Subcutaneous abdominal adipose tissue (tissue), 5 donors: ENCODE data around the gene FOS.
"Not testable (repeated sequence)": the region's sequence is repeated elsewhere in the genome, so short reads cannot be mapped to it uniquely, and the experiment has no call there.

Experiments
- H3K27ac ChIP-seq: one replicate; pipeline ENCODE4 v1.7.0; 2013; ENCODE audit warnings: low read depth, mild to moderate bottlenecking, inconsistent platforms, low read length, moderate library complexity
- H3K27me3 ChIP-seq, 5 donors: one replicate each; pipeline ENCODE4 v1.7.0; 2013; ENCODE audit warnings: low read length in 5 of 5, inconsistent platforms in 1 of 5; ENCODE audit not compliant: control insufficient read depth in 5 of 5, insufficient read depth in 4 of 5
- H3K36me3 ChIP-seq, 5 donors: one replicate each; pipeline ENCODE4 v1.7.0; 2013; ENCODE audit warnings: low read length in 5 of 5; ENCODE audit not compliant: control insufficient read depth in 5 of 5, insufficient read depth in 5 of 5
- H3K4me1 ChIP-seq, 5 donors: one replicate each; pipeline ENCODE4 v1.7.0; 2013; ENCODE audit warnings: low read length in 5 of 5, mild to moderate bottlenecking in 3 of 5, moderate library complexity in 1 of 5; ENCODE audit not compliant: control insufficient read depth in 5 of 5, insufficient read depth in 5 of 5
- H3K4me3 ChIP-seq, 5 donors: one replicate each; pipeline ENCODE4 v1.7.0; 2013; ENCODE audit warnings: low read length in 5 of 5, low read depth in 1 of 5
- H3K9ac ChIP-seq, 5 donors: one replicate each; pipeline ENCODE4 v1.7.0; 2013; ENCODE audit warnings: low read length in 5 of 5, mild to moderate bottlenecking in 4 of 5, moderate library complexity in 3 of 5
- H3K9me3 ChIP-seq, 5 donors: one replicate each; pipeline ENCODE4 v1.7.0; 2013; ENCODE audit warnings: low read length in 5 of 5; ENCODE audit not compliant: control insufficient read depth in 5 of 5
- donor health status: healthy.
- donor health status: healthy.
- donor health status: healthy.
- donor health status: healthy.
- donor health status: healthy.

FOS gene

GRCh38 chr14:75282170-75282554 lies 3.5 kb downstream of the FOS start:
- peak overlapping the region in 1 of 5 donors; percentile 79 for H3K9ac ChIP-seq
- H3K36me3 ChIP-seq = peaks cover 3 to 29% (median 28%) of the 10 kb centered on the region in 5 donors
- no peak overlapping the region for H3K27ac ChIP-seq
- H3K27me3 ChIP-seq = peaks cover 0 to 5% (median 0%) of the 10 kb centered on the region in 5 donors
- H3K4me3 ChIP-seq = peak overlapping the region; percentile 98 to 100 (median 99)
- no peaks in the 10 kb centered on the region for H3K9me3 ChIP-seq
- H3K4me1 ChIP-seq = peaks cover 6 to 44% (median 26%) of the 10 kb centered on the region in 5 donors

GRCh38 chr14:75282555-75283161 lies 4.0 kb downstream of the FOS start:
- Histone ChIP-seq H3K9ac (peak overlapping the region in 1 of 5 donors; percentile 79), H3K4me3 (peak overlapping the region; percentile 98 to 100 (median 99)), H3K4me1 (peaks cover 6 to 42% (median 25%) of the 10 kb centered on the region in 5 donors), H3K36me3 (peaks cover 3 to 29% (median 28%) of the 10 kb centered on the region in 5 donors)
- H3K27me3 ChIP-seq, H3K9me3 ChIP-seq, H3K27ac ChIP-seq: not testable (repeated sequence)

- Histone ChIP-seq H3K27ac (no peak overlapping the region), H3K4me1 (peaks cover 6 to 45% (median 28%) of the 10 kb centered on the region in 5 donors), H3K4me3 (peak overlapping the region in 2 of 5 donors; percentile 22 to 47)
These were observed 4.7 kb downstream of the FOS start for GRCh38 chr14:75283162-75283832.

DNA sequence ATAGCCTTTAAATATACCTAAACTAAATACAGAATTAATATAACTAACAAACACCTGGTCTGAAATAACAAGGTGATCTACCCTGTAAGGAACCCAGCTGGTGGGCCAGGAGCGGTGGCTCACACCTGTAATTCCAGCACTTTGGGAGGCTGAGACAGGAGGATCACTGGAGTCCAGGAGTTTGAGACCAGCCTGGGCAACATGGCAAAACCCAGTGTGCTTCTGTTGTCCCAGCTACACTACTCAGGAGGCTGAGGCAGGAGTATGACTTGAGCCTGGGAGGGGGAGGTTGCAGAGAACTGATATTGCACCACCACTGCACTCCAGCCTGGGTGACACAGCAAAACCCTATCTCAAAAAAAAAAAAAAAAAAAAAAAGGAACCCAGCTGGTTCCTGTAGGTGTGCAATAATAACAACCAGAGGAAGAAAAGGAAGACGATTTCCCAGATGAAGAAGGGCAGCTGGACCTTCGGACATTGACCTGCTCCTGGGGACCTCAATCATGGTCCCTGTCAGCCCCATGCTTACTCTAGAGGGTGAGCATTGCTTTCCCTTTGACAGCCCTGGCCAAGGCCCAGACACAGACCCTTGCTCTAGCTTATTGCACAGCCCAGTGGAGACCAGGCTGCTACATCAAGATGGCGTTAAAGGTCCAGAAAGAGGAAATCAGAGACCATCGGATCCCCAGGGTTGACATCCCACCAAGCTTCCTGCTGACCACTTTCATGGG lies 5.4 kb downstream of the FOS start:
- Histone ChIP-seq H3K27ac (no peak overlapping the region), H3K9ac (no peak overlapping the region), H3K4me1 (peaks cover 6 to 41% (median 27%) of the 10 kb centered on the region in 5 donors), H3K4me3 (no peak overlapping the region), H3K27me3 (peaks cover 0 to 5% (median 0%) of the 10 kb centered on the region in 5 donors), H3K9me3 (no peaks in the 10 kb centered on the region), H3K36me3 (peaks cover 3 to 27% (median 26%) of the 10 kb centered on the region in 5 donors)

More at GRCh38 chr14:75283162-75283832, 4.7 kb downstream of the FOS start:
- Histone ChIP-seq H3K27me3 (peaks cover 0 to 5% (median 0%) of the 10 kb centered on the region in 5 donors), H3K9me3 (no peaks in the 10 kb centered on the region), H3K9ac (no peak overlapping the region), H3K36me3 (peaks cover 3 to 29% (median 28%) of the 10 kb centered on the region in 5 donors)

- no peaks in the 10 kb centered on the region for H3K9me3 ChIP-seq
- H3K4me3 ChIP-seq = no peak overlapping the region
- peaks cover 6 to 28% (median 19%) of the 10 kb centered on the region in 5 donors for H3K4me1 ChIP-seq
- H3K27me3 ChIP-seq = peaks cover 0 to 2% (median 0%) of the 10 kb centered on the region in 5 donors
- peaks cover 3 to 14% (median 13%) of the 10 kb centered on the region in 5 donors for H3K36me3 ChIP-seq
- H3K9ac ChIP-seq = no peak overlapping the region
- H3K27ac ChIP-seq = no peak overlapping the region
These were observed 6.7 kb downstream of the FOS start for GRCh38 chr14:75285331-75285730.

- Histone ChIP-seq H3K4me3 (no peak overlapping the region), H3K9me3 (no peaks in the 10 kb centered on the region), H3K27me3 (peaks cover 0 to 1% (median 0%) of the 10 kb centered on the region in 5 donors), H3K27ac (no peak overlapping the region), H3K4me1 (peaks cover 4 to 18% (median 9%) of the 10 kb centered on the region in 5 donors), H3K36me3 (peaks cover 3 to 4% (median 3%) of the 10 kb centered on the region in 5 donors), H3K9ac (no peak overlapping the region)
These were observed 7.7 kb downstream of the FOS start for GRCh38 chr14:75286313-75286712.

DNA sequence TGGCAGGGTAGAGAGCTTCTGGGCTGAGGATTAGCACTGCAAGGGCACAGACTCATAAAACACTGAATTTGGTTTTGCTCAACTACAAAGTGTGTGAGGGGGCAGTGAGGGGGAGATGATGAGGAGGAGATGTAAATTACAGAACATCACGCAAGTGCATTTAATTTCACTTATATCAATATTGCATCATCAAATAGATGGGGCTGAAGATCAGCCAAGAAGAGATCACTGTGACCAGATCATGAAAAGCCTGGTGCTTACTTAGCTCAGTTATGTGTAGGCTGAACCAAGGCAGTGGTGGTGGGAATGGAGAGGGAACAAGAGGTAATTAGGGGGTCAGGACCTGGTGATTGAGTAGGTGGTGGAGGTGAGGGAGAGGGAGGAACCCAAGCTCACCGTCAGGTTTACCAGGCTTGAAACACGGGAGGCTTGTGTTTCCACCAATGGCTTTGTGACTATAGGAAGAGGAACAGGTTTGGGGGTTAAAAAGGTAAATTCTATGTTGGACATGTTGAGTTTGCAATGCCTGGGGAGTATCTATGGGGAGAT lies 11.3 kb downstream of the FOS start:
- no peaks in the 10 kb centered on the region for H3K27me3 ChIP-seq
- H3K9me3 ChIP-seq = no peaks in the 10 kb centered on the region
- no peak overlapping the region for H3K27ac ChIP-seq
- H3K36me3 ChIP-seq = no peaks in the 10 kb centered on the region
- H3K9ac ChIP-seq = no peak overlapping the region
- H3K4me3 ChIP-seq = no peak overlapping the region
- peaks cover 0 to 24% (median 12%) of the 10 kb centered on the region in 5 donors for H3K4me1 ChIP-seq

DNA sequence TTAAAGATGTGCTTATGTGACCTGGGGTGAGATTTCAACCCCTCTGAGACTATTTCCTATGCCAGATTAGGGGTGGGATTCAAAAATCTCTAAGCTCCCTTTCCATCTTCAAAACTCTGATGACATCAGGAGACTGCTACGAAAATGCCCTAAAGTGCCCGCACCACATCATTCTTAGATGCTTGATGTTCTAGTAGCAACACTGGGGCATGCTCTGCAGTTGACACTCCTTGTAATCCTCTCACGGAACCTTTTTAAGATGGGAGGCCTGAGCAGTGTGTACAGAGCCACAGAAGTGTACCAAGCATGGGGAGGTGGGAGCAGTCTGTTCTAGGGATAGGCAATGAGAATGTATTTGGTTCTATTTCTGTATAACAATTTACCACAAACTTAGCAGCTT lies 12.2 kb downstream of the FOS start:
- H3K27ac ChIP-seq = no peak overlapping the region
- peaks cover 4 to 33% (median 20%) of the 10 kb centered on the region in 5 donors for H3K4me1 ChIP-seq
- H3K4me3 ChIP-seq = no peak overlapping the region
- H3K9me3 ChIP-seq = no peaks in the 10 kb centered on the region
- H3K27me3 ChIP-seq = no peaks in the 10 kb centered on the region
- no peaks in the 10 kb centered on the region for H3K36me3 ChIP-seq
- no peak overlapping the region for H3K9ac ChIP-seq

DNA sequence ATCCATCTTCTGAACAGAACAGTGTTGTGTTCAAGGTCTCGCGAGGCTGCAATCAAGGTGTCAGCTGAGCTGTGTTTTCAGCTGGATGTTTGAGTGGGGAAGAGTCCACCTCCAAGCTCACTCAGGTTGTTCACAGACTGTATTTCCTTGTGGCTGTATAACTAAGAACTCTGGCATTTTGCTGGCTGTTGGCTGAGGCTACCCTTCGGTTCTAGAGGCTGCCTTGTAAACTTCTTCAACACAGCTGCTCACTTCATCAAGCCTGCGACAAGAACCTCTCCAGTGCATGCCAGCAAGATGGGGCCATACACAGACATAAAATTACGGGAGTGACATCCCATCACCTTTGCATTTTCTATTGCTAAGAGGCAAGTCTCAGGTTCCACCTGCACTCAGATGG lies 12.7 kb downstream of the FOS start:
- H3K27ac ChIP-seq = no peak overlapping the region
- H3K9ac ChIP-seq = no peak overlapping the region
- H3K36me3 ChIP-seq = no peaks in the 10 kb centered on the region
- no peaks in the 10 kb centered on the region for H3K27me3 ChIP-seq
- no peak overlapping the region for H3K4me3 ChIP-seq
- H3K9me3 ChIP-seq = no peaks in the 10 kb centered on the region
- peaks cover 6 to 38% (median 25%) of the 10 kb centered on the region in 5 donors for H3K4me1 ChIP-seq
